Germinal center (tissue), 1 donor: ENCODE data around the gene FOXJ2.
A peak's percentile ranks its signal among the peaks of the same experiment; 100 is the strongest.
"Not testable (repeated sequence)": the region's sequence is repeated elsewhere in the genome, so short reads cannot be mapped to it uniquely, and the experiment has no call there.

Experiments
- DNase-seq: peaks from one replicate; pipeline ENCODE4 v3.0.0; 2012; ENCODE audit warnings: mixed read lengths, low spot score

The FOXJ2 gene

GRCh38 chr12:8032242-8033152 lies at the start of gene FOXJ2:
FOXJ2 (plus strand) TSS chr12:8032716; CDS start chr12:8039833, 7,117 bp downstream.
- DNase-seq = peak; percentile 76

GRCh38 chr12:7983019-7983418 lies 49.5 kb upstream of the FOXJ2 start:
- not testable (repeated sequence) for DNase-seq

- DNase-seq = not testable (repeated sequence)
These were observed 49.1 kb upstream of the FOXJ2 start for GRCh38 chr12:7983460-7983859.

GRCh38 chr12:7984900-7985299 lies 47.6 kb upstream of the FOXJ2 start:
- DNase-seq = no peak

- no peak for DNase-seq
These were observed 46.6 kb upstream of the FOXJ2 start for GRCh38 chr12:7985802-7986418.

- no peak for DNase-seq
These were observed 42.6 kb upstream of the FOXJ2 start for GRCh38 chr12:7989827-7990491.

GRCh38 chr12:7991535-7991934 lies 41.0 kb upstream of the FOXJ2 start:
- no peak for DNase-seq

- DNase-seq = no peak
These were observed 37.7 kb upstream of the FOXJ2 start for GRCh38 chr12:7994731-7995205.

GRCh38 chr12:7995266-7995963 lies 37.1 kb upstream of the FOXJ2 start:
- peak; percentile 71 for DNase-seq

GRCh38 chr12:8000827-8001226 lies 31.7 kb upstream of the FOXJ2 start:
- DNase-seq = not testable (repeated sequence)

- not testable (repeated sequence) for DNase-seq
These were observed 31.0 kb upstream of the FOXJ2 start for GRCh38 chr12:8001496-8001895.

GRCh38 chr12:8004897-8005296 lies 27.6 kb upstream of the FOXJ2 start:
- DNase-seq = not testable (repeated sequence)

- no peak for DNase-seq
These were observed 21.2 kb upstream of the FOXJ2 start for GRCh38 chr12:8011331-8011730.

- no peak for DNase-seq
These were observed 19.7 kb upstream of the FOXJ2 start for GRCh38 chr12:8012651-8013309.

GRCh38 chr12:8014836-8015235 lies 17.7 kb upstream of the FOXJ2 start:
- no peak for DNase-seq

- not testable (repeated sequence) for DNase-seq
These were observed 14.3 kb upstream of the FOXJ2 start for GRCh38 chr12:8018213-8018612.

GRCh38 chr12:8018666-8019581 lies 13.6 kb upstream of the FOXJ2 start:
- DNase-seq = peak; percentile 51

GRCh38 chr12:8026291-8026900 lies 6.1 kb upstream of the FOXJ2 start:
- peak; percentile 99 for DNase-seq

- DNase-seq = no peak
These were observed 4.7 kb upstream of the FOXJ2 start for GRCh38 chr12:8027856-8028255.

- no peak for DNase-seq
These were observed 4.2 kb upstream of the FOXJ2 start for GRCh38 chr12:8028267-8028666.
